GM19238 (cell line): ENCODE data around the gene ASCC1.
A peak's percentile ranks its signal among the peaks of the same experiment; 100 is the strongest.
"Not testable (repeated sequence)": the region's sequence is repeated elsewhere in the genome, so short reads cannot be mapped to it uniquely, and the experiment has no call there.

Experiments
- DNase-seq: peaks from one replicate; pipeline ENCODE4 v3.0.0; 2011; ENCODE audit warnings: low spot score; ENCODE audit not compliant: insufficient read length

ASCC1 gene

GRCh38 chr10:72248468-72249151, 32.5 kb upstream of the ASCC1 start:
- peak; percentile 74 for DNase-seq

GRCh38 chr10:72245949-72246525, 30.0 kb upstream of the ASCC1 start:
- no peak for DNase-seq

GRCh38 chr10:72244573-72245038, 28.5 kb upstream of the ASCC1 start:
- DNase-seq: no peak

GRCh38 chr10:72243822-72244437, 27.9 kb upstream of the ASCC1 start:
- no peak for DNase-seq

- no peak for DNase-seq
These were observed 26.6 kb upstream of the ASCC1 start for GRCh38 chr10:72242675-72243074.

- DNase-seq: no peak
These were observed 25.7 kb upstream of the ASCC1 start for GRCh38 chr10:72241691-72242252.

- DNase-seq: no peak
These were observed 24.3 kb upstream of the ASCC1 start for GRCh38 chr10:72240371-72240770.

GRCh38 chr10:72239409-72239808, 23.3 kb upstream of the ASCC1 start:
- no peak for DNase-seq

GRCh38 chr10:72238392-72239175, 22.5 kb upstream of the ASCC1 start:
- DNase-seq: no peak

GRCh38 chr10:72235544-72236279, 19.6 kb upstream of the ASCC1 start:
- DNase-seq: no peak

- DNase-seq: no peak
These were observed 18.6 kb upstream of the ASCC1 start for GRCh38 chr10:72234560-72235095.

GRCh38 chr10:72233621-72234020, 17.5 kb upstream of the ASCC1 start:
- DNase-seq: no peak

GRCh38 chr10:72229261-72230251, 13.5 kb upstream of the ASCC1 start:
- DNase-seq: no peak

- DNase-seq: no peak
These were observed 12.3 kb upstream of the ASCC1 start for GRCh38 chr10:72228318-72228751.

GRCh38 chr10:72227826-72228225, 11.8 kb upstream of the ASCC1 start:
- DNase-seq: no peak

GRCh38 chr10:72226418-72227027, 10.4 kb upstream of the ASCC1 start:
- DNase-seq: no peak

GRCh38 chr10:72224191-72224590, 8.1 kb upstream of the ASCC1 start:
- DNase-seq: not testable (repeated sequence)

- no peak for DNase-seq
These were observed 7.6 kb upstream of the ASCC1 start for GRCh38 chr10:72223743-72224101.

- no peak for DNase-seq
These were observed 5.2 kb upstream of the ASCC1 start for GRCh38 chr10:72221278-72221677.
